GM12878 (cell line): ENCODE results near the gene KIF6. TPM values are rescaled to one million over a fixed set of nuclear protein-coding genes. Genes with fewer than 3 reads are reported as not detected.

ENCODE experiments used
- ATAC-seq: fragments of 200-7000 bp; cut with Tn5 transposase; 3 replicates; pipeline ENCODE4 v1.9.1; 2020; ENCODE audit warnings: mild to moderate bottlenecking, moderate library complexity
- BruUV-seq: library from RNA; stranded (reverse); fragments of 400-500 nt; replicated peaks from 2 replicates; lab custom pipeline; 2021; lab: Mats Ljungman, UMichigan
- CTCF ChIA-PET: fragments of 300-600 bp; sonication (Branson Sonifier 250); formaldehyde crosslinking; extraction: SDS; loops from one replicate; lab custom pipeline; 2021; ENCODE audit warnings: inconsistent platforms; lab: Yijun Ruan, JAX
- POLR2A ChIA-PET: fragments of 350-600 bp; formaldehyde crosslinking; extraction: SDS; loops from one replicate; lab custom pipeline; 2021; ENCODE audit warnings: inconsistent platforms; lab: Charles Lee
- RAD21 ChIA-PET: fragments of 300-600 bp; sonication (Branson Sonifier 250); formaldehyde crosslinking; loops from one replicate; lab custom pipeline; 2023; ENCODE audit warnings: antibody characterized with exemption; ENCODE audit not compliant: unreplicated experiment; lab: Charles Lee
- SMC1A ChIA-PET: fragments of 300-600 bp; sonication (Branson Sonifier 250); formaldehyde crosslinking; loops from one replicate; lab custom pipeline; 2023; ENCODE audit not compliant: unreplicated experiment, uncharacterized antibody; lab: Charles Lee
- DNase-seq: peaks from one replicate; pipeline ENCODE4 v3.0.0-alpha.2; 2011; ENCODE audit warnings: low read depth, low spot score
- FAIRE-seq: peaks from 3 replicates; lab custom pipeline; 2011; peaks lifted over from hg19 to GRCh38; lab: Jason Lieb, UNC
- H2AFZ ChIP-seq: 2 replicates; pipeline ENCODE4 v1.6.0; 2011; ENCODE audit warnings: low read depth, low read length, control low read depth; ENCODE audit not compliant: control insufficient read depth
- H3K27ac ChIP-seq: 2 replicates; pipeline ENCODE4 v1.5.1; 2011; ENCODE audit warnings: control low read depth; ENCODE audit not compliant: control insufficient read depth, insufficient read depth
- H3K27me3 ChIP-seq, 2 experiments: replicated peaks in 1 of 2; 2 replicates each; pipeline versions ENCODE4 v1.6.0 to v1.6.1; 2011; ENCODE audit warnings: low read length in 1 of 2; ENCODE audit not compliant: control insufficient read depth in 2 of 2, insufficient read depth in 2 of 2
- H3K36me3 ChIP-seq, 2 experiments: 2 replicates each; pipeline ENCODE4 v1.5.1; 2011; ENCODE audit warnings: low read length in 1 of 2; ENCODE audit not compliant: control insufficient read depth in 2 of 2, insufficient read depth in 2 of 2
- H3K4me1 ChIP-seq: 2 replicates; pipeline ENCODE4 v1.6.1; 2011; ENCODE audit warnings: mild to moderate bottlenecking, low read length, moderate library complexity, mixed read lengths; ENCODE audit not compliant: control insufficient read depth, insufficient read depth
- H3K4me2 ChIP-seq: 2 replicates; pipeline ENCODE4 v1.6.0; 2011; ENCODE audit warnings: control low read depth; ENCODE audit not compliant: control insufficient read depth, insufficient read depth
- H3K4me3 ChIP-seq: fragments of 200-600 bp; sonication (generic); 2 replicates; pipeline ENCODE4 v1.5.1; 2016
- H3K79me2 ChIP-seq: 2 replicates; pipeline ENCODE4 v1.6.0; 2011; ENCODE audit warnings: low read length; ENCODE audit not compliant: control insufficient read depth, insufficient read depth
- H3K9ac ChIP-seq: 2 replicates; pipeline ENCODE4 v1.8.0; 2011; ENCODE audit warnings: low read length, control low read depth, mixed read lengths; ENCODE audit not compliant: control insufficient read depth, insufficient read depth
- H3K9me3 ChIP-seq: replicated peaks from 3 replicates; pipeline ENCODE4 v1.5.1; 2011; ENCODE audit warnings: mild to moderate bottlenecking, low read length; ENCODE audit not compliant: control insufficient read depth, insufficient read depth
- H4K20me1 ChIP-seq: 2 replicates; pipeline ENCODE4 v1.6.0; 2011; ENCODE audit not compliant: control insufficient read depth, insufficient read depth
- CUX1 ChIP-seq: IDR thresholded peaks from 2 replicates; pipeline ENCODE4 v1.6.1; 2012; ENCODE audit warnings: improper control_type of control experiment, low read depth, low read length; ENCODE audit not compliant: insufficient replicate concordance
- FOXK2 ChIP-seq: fragments of 450-650 bp; IDR thresholded peaks from 2 replicates; pipeline ENCODE4 v1.6.1; 2017; ENCODE audit warnings: mild to moderate bottlenecking, moderate library complexity
- JUND ChIP-seq: IDR thresholded peaks from 2 replicates; pipeline ENCODE4 v1.6.1; 2012; ENCODE audit warnings: low read depth, mild to moderate bottlenecking, low read length, improper control_type of control experiment, moderate library complexity
- KAT2A ChIP-seq: conservative IDR thresholded peaks from 2 replicates; pipeline ENCODE4 v1.6.1; 2011; ENCODE audit warnings: low read depth, low read length; ENCODE audit not compliant: control insufficient read depth
- NFYA ChIP-seq: IDR thresholded peaks from 2 replicates; pipeline ENCODE4 v1.6.1; 2011; ENCODE audit warnings: low read depth, mild to moderate bottlenecking, low read length, improper control_type of control experiment, borderline replicate concordance
- SIX5 ChIP-seq: IDR thresholded peaks from 2 replicates; pipeline ENCODE4 v1.6.1; 2011; ENCODE audit warnings: mild to moderate bottlenecking, low read depth, low read length, moderate library complexity; ENCODE audit not compliant: severe bottlenecking
- WGBS: methylation state at CpG from one replicate; pipeline ENCODE4 v1.1.6; 2016; ENCODE audit warnings: low lambda C conversion rate; ENCODE audit not compliant: insufficient replicate concordance, insufficient coverage; ENCODE audit errors: missing lambda C conversion rate; 5-methylcytosine and 5-hydroxymethylcytosine counted together
- in situ Hi-C: fragments of 300-500 bp; cut with MboI; formaldehyde crosslinking; loops from 9 replicates; pipeline ENCODE4 v1.14.3; 2018; ENCODE audit warnings: mixed read lengths
- intact Hi-C: fragments of 100-400 bp; cut with micrococcal nuclease; formaldehyde crosslinking; loops from one replicate; pipeline ENCODE4 v1.14.2; 2022; ENCODE audit not compliant: unreplicated experiment
- polyA plus RNA-seq, 11 experiments: library from polyadenylated mRNA; depleted of rRNA in 4 of 11; unstranded in 6 of 11; stranded (reverse) in 5 of 11; fragments of >200 nt; fragmentation: Nextera tagmentation in 4 of 11; fragmentation: Illumina TruSeq in 1 of 11; extraction: Ambion mirVana in 4 of 11; extraction: Trizol in 1 of 11; gene quantifications; 1 replicate in 1 of 11; 2 replicates in 10 of 11; pipeline versions ENCODE4 v1.2.1 to v1.2.3, GENCODE V29; 2011 to 2016; ENCODE audit warnings: inconsistent platforms in 2 of 11, missing spikeins in 2 of 11, low read depth in 1 of 11
- total RNA-seq, 4 experiments: library from RNA; depleted of rRNA in 3 of 4; stranded (reverse); fragments of >200 nt in 3 of 4; fragmentation: Illumina TruSeq in 1 of 4; extraction: Trizol in 1 of 4; gene quantifications; 2 replicates each; pipeline versions ENCODE4 v1.2.1 to v1.2.3, GENCODE V29; 2013 to 2021
- TF ChIP-seq, protein P1 (sequence below): fragments of 450-650 bp; IDR thresholded peaks from 2 replicates; pipeline ENCODE4 v1.6.1; 2016; ENCODE audit warnings: mild to moderate bottlenecking, moderate library complexity, borderline replicate concordance
- TF ChIP-seq, protein P2 (sequence below): fragments of 450-650 bp; IDR thresholded peaks from 2 replicates; pipeline ENCODE4 v1.6.1; 2017; ENCODE audit warnings: mild to moderate bottlenecking, moderate library complexity

KIF6 gene
- total and polyA plus RNA-seq, 10 of the 15 experiments (the other 5 are each of a cell fraction or from before 2014, with no cell fraction given): 0.09 to 1.0 (median 0.28) TPM

DNA sequence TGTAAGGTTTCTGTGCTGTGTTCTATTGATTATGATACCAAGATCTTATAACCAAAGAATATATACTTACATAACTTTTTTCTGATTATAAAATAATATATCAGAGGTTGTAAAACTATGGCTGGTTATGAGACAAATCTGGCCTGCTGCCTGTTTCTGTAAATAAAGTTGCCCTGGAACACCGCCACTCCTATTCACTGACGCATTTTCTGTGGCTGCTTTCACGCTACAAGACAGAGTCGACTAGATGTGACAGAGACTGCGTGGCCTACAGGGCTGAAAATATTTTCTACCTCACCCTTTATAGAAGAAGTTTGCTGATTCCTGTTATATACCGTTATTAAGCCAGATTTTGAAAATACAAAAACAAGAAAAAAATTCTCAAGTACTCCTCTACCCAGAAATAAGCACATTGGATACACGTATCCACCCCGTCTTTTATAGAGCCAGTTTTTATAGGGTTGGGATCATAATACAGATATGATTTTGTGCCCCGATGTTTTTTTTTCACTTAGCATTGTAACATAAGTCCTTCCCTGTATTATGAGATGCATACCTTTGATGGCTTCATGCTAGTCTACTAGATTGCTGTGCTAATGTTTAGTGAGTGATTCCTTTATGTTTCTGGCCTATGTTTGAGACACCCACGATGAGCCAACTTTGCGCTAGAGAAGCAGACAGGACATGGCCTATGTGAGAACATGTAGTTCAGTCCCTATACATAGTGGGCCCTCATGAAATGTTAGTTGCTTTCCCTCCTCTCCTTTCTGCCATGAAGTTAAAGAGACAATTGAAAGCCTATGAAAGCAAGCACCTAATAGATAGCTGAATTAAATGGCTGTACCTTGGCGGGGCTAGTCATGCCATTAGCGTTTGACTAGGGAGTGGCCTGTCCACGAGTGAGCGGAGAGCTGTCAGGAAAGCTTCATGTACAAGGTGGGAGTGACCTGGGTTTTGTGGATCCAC, 304.6 kb downstream of the KIF6 start:
- FAIRE-seq (no peak), DNase-seq (no peak), ATAC-seq (no peak)
- in situ Hi-C loops: no loop called here
- no peaks in the 10 kb centered on the region for H3K4me1 ChIP-seq
- no TSS peak for BruUV-seq
- no peak overlapping the region for H3K4me3 ChIP-seq
- no peaks in the 10 kb centered on the region for H4K20me1 ChIP-seq
- no peak overlapping the region for H2AFZ ChIP-seq
- POLR2A ChIA-PET: no interaction called here
- intact Hi-C loops: no loop called here
- H3K36me3 ChIP-seq: no peaks in the 10 kb centered on the region
- H3K9me3 ChIP-seq: no peaks in the 10 kb centered on the region
- no peak overlapping the region for H3K27ac ChIP-seq
- no peak overlapping the region for H3K9ac ChIP-seq
- SMC1A ChIA-PET: no interaction called here
- CTCF ChIA-PET: no interaction called here
- 57% methylated on average over 15 of the region's 15 CpGs for WGBS
- H3K79me2 ChIP-seq: no peaks in the 10 kb centered on the region
- no peak overlapping the region for H3K4me2 ChIP-seq
- no peaks in the 10 kb centered on the region for H3K27me3 ChIP-seq
- RAD21 ChIA-PET: no interaction called here
- TF ChIP-seq, protein P1, sequence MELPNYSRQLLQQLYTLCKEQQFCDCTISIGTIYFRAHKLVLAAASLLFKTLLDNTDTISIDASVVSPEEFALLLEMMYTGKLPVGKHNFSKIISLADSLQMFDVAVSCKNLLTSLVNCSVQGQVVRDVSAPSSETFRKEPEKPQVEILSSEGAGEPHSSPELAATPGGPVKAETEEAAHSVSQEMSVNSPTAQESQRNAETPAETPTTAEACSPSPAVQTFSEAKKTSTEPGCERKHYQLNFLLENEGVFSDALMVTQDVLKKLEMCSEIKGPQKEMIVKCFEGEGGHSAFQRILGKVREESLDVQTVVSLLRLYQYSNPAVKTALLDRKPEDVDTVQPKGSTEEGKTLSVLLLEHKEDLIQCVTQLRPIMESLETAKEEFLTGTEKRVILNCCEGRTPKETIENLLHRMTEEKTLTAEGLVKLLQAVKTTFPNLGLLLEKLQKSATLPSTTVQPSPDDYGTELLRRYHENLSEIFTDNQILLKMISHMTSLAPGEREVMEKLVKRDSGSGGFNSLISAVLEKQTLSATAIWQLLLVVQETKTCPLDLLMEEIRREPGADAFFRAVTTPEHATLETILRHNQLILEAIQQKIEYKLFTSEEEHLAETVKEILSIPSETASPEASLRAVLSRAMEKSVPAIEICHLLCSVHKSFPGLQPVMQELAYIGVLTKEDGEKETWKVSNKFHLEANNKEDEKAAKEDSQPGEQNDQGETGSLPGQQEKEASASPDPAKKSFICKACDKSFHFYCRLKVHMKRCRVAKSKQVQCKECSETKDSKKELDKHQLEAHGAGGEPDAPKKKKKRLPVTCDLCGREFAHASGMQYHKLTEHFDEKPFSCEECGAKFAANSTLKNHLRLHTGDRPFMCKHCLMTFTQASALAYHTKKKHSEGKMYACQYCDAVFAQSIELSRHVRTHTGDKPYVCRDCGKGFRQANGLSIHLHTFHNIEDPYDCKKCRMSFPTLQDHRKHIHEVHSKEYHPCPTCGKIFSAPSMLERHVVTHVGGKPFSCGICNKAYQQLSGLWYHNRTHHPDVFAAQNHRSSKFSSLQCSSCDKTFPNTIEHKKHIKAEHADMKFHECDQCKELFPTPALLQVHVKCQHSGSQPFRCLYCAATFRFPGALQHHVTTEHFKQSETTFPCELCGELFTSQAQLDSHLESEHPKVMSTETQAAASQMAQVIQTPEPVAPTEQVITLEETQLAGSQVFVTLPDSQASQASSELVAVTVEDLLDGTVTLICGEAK: no peak
- TF ChIP-seq JUND (no peak), SIX5 (no peak), NFYA (no peak), CUX1 (no peak), FOXK2 (no peak), KAT2A (no peak)
- TF ChIP-seq, protein P2, sequence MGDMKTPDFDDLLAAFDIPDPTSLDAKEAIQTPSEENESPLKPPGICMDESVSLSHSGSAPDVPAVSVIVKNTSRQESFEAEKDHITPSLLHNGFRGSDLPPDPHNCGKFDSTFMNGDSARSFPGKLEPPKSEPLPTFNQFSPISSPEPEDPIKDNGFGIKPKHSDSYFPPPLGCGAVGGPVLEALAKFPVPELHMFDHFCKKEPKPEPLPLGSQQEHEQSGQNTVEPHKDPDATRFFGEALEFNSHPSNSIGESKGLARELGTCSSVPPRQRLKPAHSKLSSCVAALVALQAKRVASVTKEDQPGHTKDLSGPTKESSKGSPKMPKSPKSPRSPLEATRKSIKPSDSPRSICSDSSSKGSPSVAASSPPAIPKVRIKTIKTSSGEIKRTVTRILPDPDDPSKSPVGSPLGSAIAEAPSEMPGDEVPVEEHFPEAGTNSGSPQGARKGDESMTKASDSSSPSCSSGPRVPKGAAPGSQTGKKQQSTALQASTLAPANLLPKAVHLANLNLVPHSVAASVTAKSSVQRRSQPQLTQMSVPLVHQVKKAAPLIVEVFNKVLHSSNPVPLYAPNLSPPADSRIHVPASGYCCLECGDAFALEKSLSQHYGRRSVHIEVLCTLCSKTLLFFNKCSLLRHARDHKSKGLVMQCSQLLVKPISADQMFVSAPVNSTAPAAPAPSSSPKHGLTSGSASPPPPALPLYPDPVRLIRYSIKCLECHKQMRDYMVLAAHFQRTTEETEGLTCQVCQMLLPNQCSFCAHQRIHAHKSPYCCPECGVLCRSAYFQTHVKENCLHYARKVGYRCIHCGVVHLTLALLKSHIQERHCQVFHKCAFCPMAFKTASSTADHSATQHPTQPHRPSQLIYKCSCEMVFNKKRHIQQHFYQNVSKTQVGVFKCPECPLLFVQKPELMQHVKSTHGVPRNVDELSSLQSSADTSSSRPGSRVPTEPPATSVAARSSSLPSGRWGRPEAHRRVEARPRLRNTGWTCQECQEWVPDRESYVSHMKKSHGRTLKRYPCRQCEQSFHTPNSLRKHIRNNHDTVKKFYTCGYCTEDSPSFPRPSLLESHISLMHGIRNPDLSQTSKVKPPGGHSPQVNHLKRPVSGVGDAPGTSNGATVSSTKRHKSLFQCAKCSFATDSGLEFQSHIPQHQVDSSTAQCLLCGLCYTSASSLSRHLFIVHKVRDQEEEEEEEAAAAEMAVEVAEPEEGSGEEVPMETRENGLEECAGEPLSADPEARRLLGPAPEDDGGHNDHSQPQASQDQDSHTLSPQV: no peak
